GM19328 (cell line): ENCODE results near the gene GPR12.

ENCODE experiments used
- ATAC-seq: cut with Tn5 transposase; IDR thresholded peaks from one replicate; pipeline ENCODE4 v1.9.1; 2021; ENCODE audit warnings: mild to moderate bottlenecking, moderate library complexity; ENCODE audit not compliant: unreplicated experiment

GPR12 gene

GRCh38 chr13:26759907-26760831 lies at the start of gene GPR12:
GPR12 (minus strand) TSS chr13:26760786; CDS start chr13:26759827, 959 bp downstream.
- no peak for ATAC-seq

- no peak for ATAC-seq
Measured at GRCh38 chr13:26810095-26810494, 49.5 kb upstream of the GPR12 start.

- ATAC-seq = no peak
Measured at GRCh38 chr13:26806891-26807290, 46.3 kb upstream of the GPR12 start.

- ATAC-seq = no peak
Measured at GRCh38 chr13:26787961-26788360, 27.4 kb upstream of the GPR12 start.

GRCh38 chr13:26786651-26787295 lies 26.2 kb upstream of the GPR12 start:
- ATAC-seq = no peak

- no peak for ATAC-seq
Measured at GRCh38 chr13:26785838-26786630, 25.4 kb upstream of the GPR12 start.

- no peak for ATAC-seq
Measured at GRCh38 chr13:26784704-26785639, 24.4 kb upstream of the GPR12 start.

- no peak for ATAC-seq
Measured at GRCh38 chr13:26780411-26780810, 19.8 kb upstream of the GPR12 start.

GRCh38 chr13:26779321-26779720 lies 18.7 kb upstream of the GPR12 start:
- ATAC-seq = no peak

GRCh38 chr13:26772531-26772930 lies 11.9 kb upstream of the GPR12 start:
- no peak for ATAC-seq

- ATAC-seq = no peak
Measured at GRCh38 chr13:26771796-26772195, 11.2 kb upstream of the GPR12 start.

GRCh38 chr13:26762745-26763345 lies 2.3 kb upstream of the GPR12 start:
- no peak for ATAC-seq

- ATAC-seq = no peak
Measured at GRCh38 chr13:26760832-26761582, 421 bp upstream of the GPR12 start.

GRCh38 chr13:26759249-26759906 lies 1.2 kb downstream of the GPR12 start:
- ATAC-seq = no peak

- ATAC-seq = no peak
Measured at GRCh38 chr13:26758496-26759157, 2.0 kb downstream of the GPR12 start.

- no peak for ATAC-seq
Measured at GRCh38 chr13:26756961-26757360, 3.6 kb downstream of the GPR12 start.

- no peak for ATAC-seq
Measured at GRCh38 chr13:26752671-26753070, 7.9 kb downstream of the GPR12 start.

GRCh38 chr13:26749905-26750304 lies 10.7 kb downstream of the GPR12 start:
- no peak for ATAC-seq
